ENCODE measurements around the gene AP5M1. TPM values are rescaled to one million over a fixed set of nuclear protein-coding genes. Genes with fewer than 3 reads are reported as not detected.

Gene AP5M1
- total RNA-seq, 1 donor from 2014 or later, result 50.4 TPM

Other genes starting within 250 kb of the AP5M1 start
- 63.2 TPM for gene EXOC5, start 66 bp upstream of the AP5M1 start, total RNA-seq
- gene NAA30, start 121.6 kb downstream of the AP5M1 start, total RNA-seq, result 18.7 TPM
- 28.3 TPM for gene CCDC198, start 224.9 kb downstream of the AP5M1 start, total RNA-seq

Data from ureter (tissue), 1 donor.